Fibroblast of pulmonary artery (primary cell): ENCODE measurements around the gene BCL7B.
"Not testable (repeated sequence)": the region's sequence is repeated elsewhere in the genome, so short reads cannot be mapped to it uniquely, and the experiment has no call there.

Source experiments
- DNase-seq: peaks from one replicate; pipeline ENCODE4 v3.0.0-alpha.2; 2010; ENCODE audit warnings: low read depth
- H3K4me3 ChIP-seq: replicated peaks from 2 replicates; pipeline ENCODE4 v1.5.1; 2011; ENCODE audit warnings: low read depth, mild to moderate bottlenecking, control low read depth, low read length, moderate library complexity
- CTCF ChIP-seq: IDR thresholded peaks from 2 replicates; pipeline ENCODE4 v1.5.1; 2011; ENCODE audit warnings: mild to moderate bottlenecking, control low read depth, low read length, inconsistent platforms; ENCODE audit errors: missing control alignments

BCL7B gene

GRCh38 chr7:73532224-73532623 lies 25.3 kb downstream of the BCL7B start:
- H3K4me3 ChIP-seq, result no peak overlapping the region
- TF ChIP-seq CTCF, result no peak
- no peak for DNase-seq

DNA sequence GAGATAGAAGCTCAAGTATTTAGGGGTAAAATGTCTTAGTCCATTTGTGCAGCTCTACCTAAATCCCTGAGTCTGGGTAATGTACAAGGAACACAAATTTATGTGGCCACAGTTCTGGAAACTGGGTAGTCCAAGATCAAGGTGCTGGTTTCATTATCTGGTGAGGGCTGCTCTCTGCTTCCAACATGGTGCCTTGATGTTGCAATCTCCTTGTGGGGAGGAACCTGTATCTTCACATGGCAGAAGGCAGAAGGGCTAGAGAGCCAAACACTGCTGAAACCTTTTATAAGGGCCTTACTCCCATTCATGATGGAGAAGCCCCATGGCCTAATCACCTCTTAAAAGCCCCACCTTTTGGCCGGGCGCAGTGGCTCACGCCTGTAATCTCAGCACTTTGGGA lies 26.7 kb downstream of the BCL7B start:
- no peak for DNase-seq
- no peak for TF ChIP-seq CTCF
- no peak overlapping the region for H3K4me3 ChIP-seq

DNA sequence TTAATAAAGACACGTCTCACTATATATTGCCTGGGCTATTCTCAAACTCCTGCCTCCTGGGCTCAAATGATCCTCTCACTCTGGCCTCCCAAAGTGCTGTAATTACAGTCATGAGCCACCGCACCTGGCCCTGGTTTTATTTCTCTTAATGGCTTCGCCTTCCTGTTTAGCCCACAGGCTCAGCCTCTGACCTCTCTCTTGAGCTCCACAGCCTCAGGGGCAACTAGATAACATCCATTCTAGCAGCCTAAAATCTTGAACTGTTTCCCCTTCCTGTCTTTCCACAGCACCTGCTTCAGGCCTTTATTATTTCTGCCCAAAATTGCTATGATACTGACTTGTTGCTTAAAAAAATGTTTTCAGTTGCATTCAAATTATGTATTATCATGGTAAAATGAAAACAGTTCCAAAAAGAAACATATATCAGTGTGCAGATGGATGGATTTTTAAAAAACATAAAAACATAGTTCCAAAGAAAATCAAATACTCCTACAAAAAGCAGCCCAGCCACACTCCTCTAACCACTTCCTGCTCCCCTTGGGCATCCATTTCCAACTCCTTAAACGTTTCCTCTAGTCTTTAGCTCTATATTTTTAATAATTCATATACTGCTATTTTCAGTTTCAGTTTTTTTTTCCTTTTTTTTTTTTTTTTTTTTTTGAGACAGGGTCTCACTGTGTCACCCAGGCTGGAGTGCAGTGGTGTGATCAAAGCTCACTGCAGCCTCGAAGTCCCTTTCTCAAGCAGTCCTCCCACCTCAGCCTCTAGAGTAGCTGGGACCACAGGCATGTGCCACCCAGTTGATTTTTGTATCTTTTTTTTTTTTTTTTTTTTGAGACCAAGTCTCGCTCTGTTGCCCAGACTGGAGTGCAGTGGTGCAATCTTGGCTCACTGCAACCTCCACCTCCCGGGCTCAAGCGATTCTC lies 30.3 kb downstream of the BCL7B start:
- no peak for TF ChIP-seq CTCF
- H3K4me3 ChIP-seq, result no peak overlapping the region
- no peak for DNase-seq

DNA sequence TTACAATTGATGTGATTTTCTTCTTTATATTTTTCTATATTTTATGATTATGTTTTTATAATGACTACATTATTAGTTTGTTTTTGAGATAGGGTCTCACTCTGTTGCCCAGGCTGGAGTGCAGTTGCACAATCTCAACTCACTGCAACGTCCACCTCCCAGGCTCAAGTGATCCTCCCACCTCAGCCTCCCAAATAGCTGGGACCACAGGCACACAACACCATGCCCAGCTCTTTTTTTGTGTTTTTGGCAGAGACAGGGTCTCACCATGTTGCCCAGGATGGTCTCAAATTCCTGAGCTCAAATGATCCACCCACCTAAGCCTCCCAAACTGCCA lies 31.4 kb downstream of the BCL7B start:
- not testable (repeated sequence) for DNase-seq, H3K4me3 ChIP-seq

- peak; percentile 99 for DNase-seq
- H3K4me3 ChIP-seq, result peak within 1 kb of the TSS; percentile 67
- no peak for TF ChIP-seq CTCF
Observed at GRCh38 chr7:73522105-73522872, 35.2 kb downstream of the BCL7B start, which contains the start of gene BAZ1B. TSS of gene BAZ1B (minus strand) at chr7:73522293. CDS start at chr7:73521933, 360 bp downstream.

GRCh38 chr7:73521636-73522104 lies 35.8 kb downstream of the BCL7B start:
- DNase-seq, result peak; percentile 25
- no peak for TF ChIP-seq CTCF
- peak overlapping the region; percentile 67 for H3K4me3 ChIP-seq
